NCI-H128 (cell line): Measurements from ENCODE around the gene ADM5.

Experiments
- DNase-seq: peaks from one replicate; lab custom pipeline; 2025; ENCODE audit not compliant: unreplicated experiment; lab: John Stamatoyannopoulos, UW

The ADM5 gene, protein sequence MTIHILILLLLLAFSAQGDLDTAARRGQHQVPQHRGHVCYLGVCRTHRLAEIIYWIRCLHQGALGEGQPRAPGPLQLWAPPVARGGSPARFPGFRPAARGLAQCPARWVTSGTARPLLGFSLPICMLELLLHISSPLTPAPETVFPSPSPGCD

GRCh38 chr19:49689133-49690078 lies at the start of gene ADM5:
Gene ADM5, plus strand, starts transcription at chr19:49689594. Its CDS starts 244 bp downstream, at chr19:49689838.
- peak; percentile 66 for DNase-seq

GRCh38 chr19:49640113-49640898 lies 49.1 kb upstream of the ADM5 start, which contains the start of gene RRAS:
Gene RRAS, minus strand, starts transcription at chr19:49640143. Its CDS starts 45 bp downstream, at chr19:49640098.
- DNase-seq = peak; percentile 99

DNA sequence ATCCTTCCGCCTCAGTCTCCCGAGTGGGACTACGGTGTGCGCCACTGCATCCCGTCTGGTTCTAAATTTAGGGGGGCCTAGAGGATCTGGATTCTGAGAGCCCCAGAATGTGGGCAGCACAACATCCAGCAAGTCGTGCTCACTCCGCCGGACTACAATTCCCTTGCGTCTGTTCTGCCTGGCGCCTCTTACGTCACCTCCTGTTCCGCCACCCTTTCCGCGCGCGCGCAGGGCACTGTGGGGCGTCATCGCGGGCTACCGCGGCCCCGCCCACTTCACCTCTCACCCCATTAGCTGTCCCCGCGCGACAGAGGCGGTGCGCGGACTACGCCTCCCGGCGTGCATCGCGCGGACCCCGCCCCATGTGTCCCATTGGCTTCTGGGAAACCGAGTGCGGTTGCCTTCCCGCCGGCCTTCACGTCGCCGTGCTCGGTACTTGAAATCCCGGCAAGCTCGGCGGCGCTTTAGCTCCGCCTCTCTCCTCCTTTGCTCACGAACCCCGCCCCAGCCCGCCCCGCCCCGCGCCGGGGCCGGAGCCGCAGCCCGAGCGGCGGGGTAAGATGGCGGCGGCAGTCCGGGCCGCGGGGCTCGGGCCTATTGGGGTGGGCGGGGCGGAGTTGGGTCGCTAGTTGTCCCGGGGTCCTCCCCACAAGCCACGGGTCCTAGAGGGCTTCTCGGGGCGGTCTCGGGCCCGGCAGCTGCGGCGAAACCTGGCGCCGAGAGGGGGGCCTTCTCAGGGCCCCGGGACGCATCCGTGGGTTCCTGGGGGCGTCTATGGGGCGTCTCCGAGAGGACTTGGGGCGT lies 47.5 kb upstream of the ADM5 start, which contains the start of gene SCAF1:
TSS of gene SCAF1 (plus strand) at position 522 of the 804 bp plus-strand sequence. CDS start 2,818 bp downstream, outside the sequence.
- DNase-seq = peak; percentile 99

DNA sequence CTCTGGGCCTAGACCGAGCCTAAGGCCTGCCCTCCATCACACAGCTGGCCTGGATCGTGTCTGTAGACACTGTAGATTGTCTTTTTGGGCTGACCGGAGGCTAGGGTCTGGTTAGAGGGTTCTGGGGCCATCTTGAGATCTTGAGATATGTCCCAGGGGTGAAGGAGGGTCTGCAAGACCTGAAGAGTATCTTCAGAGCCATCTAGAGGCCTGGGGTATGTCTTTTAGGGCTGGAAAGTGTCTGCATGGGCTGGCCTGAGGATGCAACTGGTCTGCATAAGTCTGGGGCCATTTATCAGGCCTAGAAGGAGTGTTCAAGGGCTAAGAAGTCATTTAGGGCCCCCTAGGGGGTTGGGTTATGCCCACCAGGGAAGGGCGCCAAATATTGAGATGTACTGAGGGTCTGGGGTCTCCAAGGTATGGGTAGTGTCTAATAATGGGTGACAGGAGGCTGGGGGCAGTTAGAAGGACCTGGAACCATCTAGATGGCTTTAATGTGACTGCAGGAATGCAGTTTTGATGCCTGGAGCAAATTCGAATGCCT lies 46.8 kb upstream of the ADM5 start:
- DNase-seq = no peak

- no peak for DNase-seq
These were observed 45.9 kb upstream of the ADM5 start for GRCh38 chr19:49643466-49643865.

DNA sequence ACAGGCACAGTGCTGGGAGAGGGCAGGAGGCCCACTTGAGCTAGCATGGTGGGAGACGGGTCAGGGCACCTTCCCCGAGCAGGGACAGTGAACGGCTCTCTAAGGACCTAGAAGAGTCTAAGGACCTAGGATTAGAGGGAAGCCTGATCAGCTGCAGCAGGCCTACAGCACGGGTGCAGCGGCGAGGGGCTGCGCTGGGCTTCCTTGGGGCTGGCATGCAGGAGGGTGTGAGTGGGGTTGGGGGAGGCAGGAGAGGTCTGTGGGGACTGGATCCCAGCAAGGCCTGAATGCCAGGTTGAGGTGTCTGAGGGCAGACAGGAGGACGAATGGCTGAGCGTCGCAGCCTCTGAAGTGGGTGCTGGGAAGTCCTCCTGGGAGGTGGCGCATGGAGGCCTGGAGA lies 43.8 kb upstream of the ADM5 start:
- no peak for DNase-seq

DNA sequence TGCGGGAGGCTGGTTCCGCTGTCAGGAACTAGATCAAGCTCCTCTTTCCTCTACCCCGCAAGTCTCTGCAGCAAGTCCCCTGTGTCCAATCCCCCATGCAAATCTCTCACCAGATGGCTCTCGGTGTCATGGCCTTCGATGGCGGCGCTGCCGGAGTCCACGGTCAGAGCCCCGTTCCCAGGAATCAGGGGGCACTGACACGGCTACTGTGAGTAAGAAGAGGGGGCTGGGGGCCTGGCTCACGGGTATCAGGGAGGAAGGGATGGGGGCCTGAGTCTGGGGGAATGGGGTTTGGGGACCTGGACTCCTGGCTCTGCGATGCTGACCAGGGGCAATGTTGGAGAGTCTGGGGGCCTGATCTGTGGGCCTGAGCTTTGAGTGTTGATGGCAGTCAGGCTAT lies 43.4 kb upstream of the ADM5 start:
- no peak for DNase-seq

DNA sequence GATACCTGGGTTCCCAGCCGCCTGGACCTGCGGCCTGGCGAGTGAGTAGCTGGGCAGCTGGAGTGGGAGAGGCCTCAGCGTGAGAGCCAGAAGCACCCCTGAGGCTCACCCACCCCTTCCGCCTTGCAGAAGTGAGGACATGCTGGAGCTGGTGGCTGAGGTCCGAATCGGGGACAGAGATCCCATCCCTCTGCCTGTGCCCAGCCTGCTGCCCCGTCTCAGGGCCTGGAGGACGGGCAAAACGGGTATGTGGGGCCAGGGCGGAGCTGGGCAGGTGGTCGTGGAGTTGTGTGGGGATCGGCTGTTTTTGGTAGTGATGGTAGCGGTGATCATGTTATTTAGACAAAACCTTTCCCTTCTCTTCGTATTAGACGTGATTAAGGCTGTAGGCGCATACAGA lies 42.8 kb upstream of the ADM5 start:
- no peak for DNase-seq

DNA sequence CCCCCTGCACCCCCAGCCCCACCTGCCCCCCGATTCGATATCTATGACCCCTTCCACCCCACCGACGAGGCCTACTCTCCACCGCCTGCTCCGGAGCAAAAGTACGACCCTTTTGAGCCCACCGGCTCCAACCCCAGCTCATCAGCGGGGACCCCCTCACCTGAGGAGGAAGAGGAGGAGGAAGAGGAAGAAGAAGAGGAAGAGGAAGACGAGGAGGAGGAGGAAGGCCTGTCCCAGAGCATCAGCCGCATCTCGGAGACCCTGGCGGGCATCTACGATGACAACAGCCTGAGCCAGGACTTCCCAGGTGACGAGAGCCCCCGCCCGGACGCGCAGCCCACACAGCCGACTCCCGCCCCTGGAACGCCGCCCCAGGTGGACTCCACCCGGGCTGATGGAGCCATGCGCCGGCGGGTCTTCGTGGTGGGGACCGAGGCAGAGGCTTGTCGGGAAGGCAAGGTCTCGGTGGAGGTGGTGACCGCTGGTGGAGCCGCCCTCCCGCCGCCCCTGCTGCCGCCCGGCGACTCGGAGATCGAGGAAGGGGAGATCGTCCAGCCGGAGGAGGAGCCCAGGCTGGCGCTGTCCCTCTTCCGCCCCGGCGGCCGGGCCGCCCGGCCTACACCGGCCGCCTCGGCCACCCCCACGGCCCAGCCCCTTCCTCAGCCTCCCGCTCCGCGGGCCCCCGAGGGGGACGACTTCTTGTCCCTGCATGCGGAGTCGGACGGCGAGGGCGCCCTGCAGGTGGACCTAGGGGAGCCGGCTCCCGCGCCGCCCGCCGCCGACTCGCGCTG lies 38.2 kb upstream of the ADM5 start:
- no peak for DNase-seq

DNA sequence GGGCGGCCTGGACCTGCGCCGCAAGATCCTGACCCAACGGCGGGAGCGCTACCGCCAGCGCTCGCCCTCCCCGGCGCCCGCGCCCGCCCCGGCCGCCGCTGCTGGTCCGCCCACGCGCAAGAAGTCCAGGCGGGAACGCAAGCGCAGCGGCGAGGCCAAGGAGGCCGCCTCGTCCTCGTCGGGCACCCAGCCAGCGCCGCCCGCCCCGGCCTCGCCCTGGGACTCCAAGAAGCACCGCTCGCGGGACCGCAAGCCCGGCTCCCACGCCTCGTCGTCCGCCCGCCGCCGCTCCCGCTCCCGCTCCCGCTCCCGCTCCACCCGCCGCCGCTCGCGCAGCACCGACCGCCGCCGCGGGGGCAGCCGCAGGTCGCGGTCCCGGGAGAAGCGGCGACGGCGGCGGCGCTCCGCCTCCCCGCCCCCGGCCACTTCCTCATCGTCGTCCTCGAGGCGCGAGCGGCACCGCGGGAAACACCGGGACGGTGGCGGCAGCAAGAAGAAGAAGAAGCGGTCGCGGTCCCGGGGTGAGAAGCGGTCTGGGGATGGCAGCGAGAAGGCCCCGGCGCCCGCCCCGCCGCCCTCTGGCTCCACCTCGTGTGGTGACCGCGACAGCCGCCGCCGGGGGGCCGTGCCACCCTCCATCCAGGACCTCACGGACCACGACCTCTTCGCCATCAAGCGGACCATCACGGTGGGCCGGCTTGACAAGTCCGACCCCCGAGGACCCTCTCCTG lies 37.4 kb upstream of the ADM5 start:
- DNase-seq = no peak

DNA sequence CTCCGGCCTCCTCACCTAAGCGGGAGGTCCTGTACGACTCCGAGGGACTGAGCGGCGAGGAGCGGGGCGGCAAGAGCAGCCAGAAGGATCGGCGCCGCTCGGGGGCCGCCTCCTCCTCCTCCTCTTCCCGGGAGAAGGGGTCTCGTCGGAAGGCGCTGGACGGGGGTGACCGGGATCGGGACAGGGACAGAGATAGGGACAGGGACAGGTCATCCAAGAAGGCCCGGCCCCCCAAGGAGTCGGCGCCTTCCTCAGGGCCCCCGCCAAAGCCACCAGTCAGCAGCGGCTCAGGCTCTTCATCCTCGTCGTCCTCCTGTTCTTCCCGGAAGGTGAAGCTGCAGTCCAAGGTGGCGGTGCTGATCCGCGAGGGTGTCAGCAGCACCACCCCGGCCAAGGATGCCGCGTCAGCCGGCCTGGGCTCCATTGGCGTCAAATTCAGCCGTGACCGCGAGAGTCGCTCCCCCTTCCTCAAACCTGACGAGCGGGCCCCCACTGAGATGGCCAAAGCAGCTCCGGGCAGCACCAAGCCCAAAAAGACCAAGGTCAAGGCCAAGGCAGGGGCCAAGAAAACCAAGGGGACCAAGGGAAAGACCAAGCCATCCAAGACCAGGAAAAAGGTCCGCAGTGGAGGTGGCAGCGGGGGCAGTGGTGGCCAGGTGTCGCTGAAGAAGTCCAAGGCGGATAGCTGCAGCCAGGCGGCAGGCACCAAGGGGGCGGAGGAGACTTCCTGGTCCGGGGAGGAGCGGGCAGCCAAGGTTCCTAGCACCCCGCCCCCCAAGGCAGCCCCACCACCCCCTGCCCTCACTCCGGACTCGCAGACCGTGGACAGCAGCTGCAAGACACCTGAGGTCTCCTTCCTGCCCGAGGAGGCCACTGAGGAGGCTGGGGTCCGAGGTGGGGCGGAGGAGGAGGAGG lies 36.6 kb upstream of the ADM5 start:
- no peak for DNase-seq

DNA sequence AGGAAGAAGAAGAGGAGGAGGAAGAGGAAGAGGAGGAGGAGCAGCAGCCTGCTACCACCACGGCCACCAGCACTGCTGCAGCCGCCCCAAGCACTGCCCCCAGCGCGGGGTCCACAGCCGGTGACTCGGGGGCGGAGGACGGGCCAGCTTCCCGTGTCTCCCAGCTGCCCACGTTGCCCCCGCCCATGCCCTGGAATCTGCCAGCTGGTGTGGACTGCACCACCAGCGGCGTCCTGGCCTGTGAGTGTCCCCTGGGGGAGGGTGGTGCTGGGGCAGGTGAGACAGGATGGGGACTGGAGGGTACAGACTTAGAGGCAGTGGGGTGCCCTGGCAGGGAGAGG lies 36.0 kb upstream of the ADM5 start:
- DNase-seq = no peak

GRCh38 chr19:49654581-49654980 lies 34.8 kb upstream of the ADM5 start:
- DNase-seq = no peak

DNA sequence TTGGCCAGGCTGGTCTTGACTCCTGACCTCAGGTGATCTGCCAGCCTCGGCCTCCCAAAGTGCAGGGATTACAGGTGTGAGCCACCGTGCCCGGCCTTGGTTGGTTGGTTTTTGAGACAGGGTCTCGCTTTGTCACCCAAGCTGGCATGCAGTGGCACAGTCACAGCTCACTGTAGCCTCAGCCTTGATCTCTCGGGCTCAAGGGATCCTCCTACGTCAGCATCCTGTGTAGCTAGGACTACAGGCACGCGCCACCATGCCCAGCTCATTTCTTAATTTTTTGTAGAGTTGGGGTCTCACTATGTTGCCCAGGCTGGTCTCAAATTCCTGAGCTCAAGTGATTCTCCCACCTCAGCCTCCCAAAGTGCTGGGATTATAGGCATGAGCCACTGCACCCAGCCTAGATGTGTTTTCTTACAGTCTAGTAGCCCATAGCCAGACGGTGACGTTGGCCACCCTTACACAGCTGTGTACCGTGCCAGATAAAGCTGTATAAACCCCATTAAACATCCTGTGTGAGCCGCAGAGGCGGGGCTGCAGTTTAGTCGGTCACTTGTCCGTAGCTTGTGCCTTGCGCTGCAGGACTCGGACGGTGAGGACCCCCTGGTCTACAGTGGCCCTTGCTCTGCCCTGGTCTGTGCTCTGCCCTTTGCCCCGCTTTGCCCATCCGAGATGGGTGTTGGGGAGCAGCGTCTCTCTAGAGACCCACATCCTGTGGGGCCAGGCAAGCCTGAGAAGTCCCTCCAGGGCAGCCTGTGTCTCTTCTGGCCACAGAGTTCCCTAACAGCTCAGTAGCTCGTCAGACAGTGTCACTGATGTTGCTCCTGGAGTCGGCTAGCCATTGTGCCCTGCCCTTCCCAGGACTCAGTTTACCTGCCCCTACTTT lies 33.6 kb upstream of the ADM5 start:
- DNase-seq = no peak

DNA sequence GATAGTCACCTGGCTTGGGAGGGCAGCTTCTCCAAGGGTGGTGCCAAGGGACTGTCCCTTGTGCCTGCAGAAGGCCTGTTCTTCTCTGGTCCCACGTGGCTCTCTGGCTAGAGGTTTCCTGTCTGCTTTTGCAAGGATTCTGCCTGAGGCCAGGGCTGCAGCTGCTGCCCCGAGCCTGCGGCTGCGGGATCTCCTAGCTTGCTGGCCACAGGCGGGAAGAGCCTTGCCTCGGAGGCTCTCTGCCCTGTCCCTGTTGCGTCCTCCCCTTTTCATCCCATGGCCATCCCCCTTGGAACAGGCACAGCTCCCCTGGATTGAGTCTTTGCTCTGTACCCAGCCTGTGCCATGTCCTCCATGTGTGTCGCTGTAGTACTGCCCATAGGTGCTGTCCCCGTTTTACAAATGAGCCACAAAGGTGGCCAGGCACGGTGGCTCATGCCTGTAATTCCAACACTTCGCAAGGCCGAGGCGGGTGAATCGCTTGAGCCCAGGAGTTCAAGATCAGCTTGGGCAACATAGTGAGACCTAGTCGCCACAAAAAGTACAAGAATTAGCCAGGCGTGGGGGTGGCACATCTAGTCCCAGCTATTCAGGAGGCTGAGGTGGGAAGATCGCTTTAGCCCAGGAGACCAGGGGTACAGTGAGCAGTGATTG lies 32.8 kb upstream of the ADM5 start:
- DNase-seq = no peak

GRCh38 chr19:49657493-49658138 lies 31.8 kb upstream of the ADM5 start:
- DNase-seq = no peak
